Right cardiac atrium (tissue), 5 donors: ENCODE measurements around the gene PRCP. TPM values are rescaled to one million over a fixed set of nuclear protein-coding genes. Genes with fewer than 3 reads are reported as not detected.
A peak's percentile ranks its signal among the peaks of the same experiment; 100 is the strongest.

ENCODE experiments used
- ATAC-seq, 2 donors: fragments of 200-7000 bp; cut with Tn5 transposase; one replicate each; pipeline versions ENCODE4 v1.8.0 to v1.9.1; 2020; ENCODE audit warnings: moderate library complexity in 2 of 2, mild to moderate bottlenecking in 1 of 2
- DNase-seq, 3 donors: peaks; one replicate each; pipeline ENCODE4 v3.0.0-alpha.2; 2020
- H3K27ac ChIP-seq: one replicate; pipeline ENCODE4 v1.5.1; 2013; ENCODE audit warnings: mild to moderate bottlenecking, low read length, control low read depth, moderate library complexity
- H3K27me3 ChIP-seq: one replicate; pipeline ENCODE4 v1.6.1; 2013; ENCODE audit not compliant: control insufficient read depth, insufficient read depth
- H3K4me1 ChIP-seq: one replicate; pipeline ENCODE4 v1.6.1; 2013; ENCODE audit warnings: low read length; ENCODE audit not compliant: control insufficient read depth, insufficient read depth
- H3K4me3 ChIP-seq: one replicate; pipeline ENCODE4 v1.5.1; 2013; ENCODE audit warnings: low read length, control low read depth
- H3K9me3 ChIP-seq: one replicate; pipeline ENCODE4 v1.6.1; 2013; ENCODE audit warnings: low read length; ENCODE audit not compliant: control insufficient read depth
- WGBS: extraction: QIAGEN DNeasy Blood & Tissue Kit; methylation state at CpG from one replicate; pipeline ENCODE4 v1.1.7; 2013; 5-methylcytosine and 5-hydroxymethylcytosine counted together
- intact Hi-C, 4 donors: fragments of 100-400 bp; cut with DNase I; formaldehyde crosslinking; loops; one replicate each; pipeline versions ENCODE4 v1.11.0 to v1.14.0; 2022 to 2023
- polyA plus RNA-seq: library from polyadenylated mRNA; stranded (reverse); fragments of 200-250 nt; gene quantifications from one replicate; pipeline ENCODE4 v1.2.3, GENCODE V29; 2013
- total RNA-seq, 4 donors: library from RNA; stranded (reverse); fragmentation: NEBNext Ultra II Directional; extraction: Animal tissue kit (Norgen Biotek cat#: 25700); gene quantifications; one replicate each; pipeline ENCODE4 v1.2.1, GENCODE V29; 2021
- donor health status: healthy with polysubstance abuse.
- donor health status: DM: no; HTN: yes; CAD: no.
- donor health status: DM: no; HTN: no; CAD: no.
- donor health status: DM: no; HTN: yes; CAD: no; lungs with severe emphysema.
- donor health status: DM: yes; HTN: yes; CAD: no.

The PRCP gene
- total and polyA plus RNA-seq, 5 donors, result 69.1 to 100 (median 84.3) TPM

GRCh38 chr11:82896183-82896582 lies 4.0 kb downstream of the PRCP start:
- intact Hi-C loops, result no loop called here
- Histone ChIP-seq H3K27ac (no peak overlapping the region), H3K4me1 (peaks cover 4% of the 10 kb centered on the region), H3K9me3 (no peaks in the 10 kb centered on the region), H3K27me3 (no peaks in the 10 kb centered on the region), H3K4me3 (no peak overlapping the region)
- no peak for ATAC-seq
- WGBS, result 92% methylated on average over 6 of the region's 6 CpGs
- DNase-seq, result no peak

- Histone ChIP-seq H3K9me3 (no peaks in the 10 kb centered on the region), H3K27me3 (no peaks in the 10 kb centered on the region), H3K27ac (no peak overlapping the region), H3K4me1 (peaks cover 4% of the 10 kb centered on the region), H3K4me3 (no peak overlapping the region)
- ATAC-seq (no peak), DNase-seq (no peak)
- intact Hi-C loops, result no loop called here
Measured at GRCh38 chr11:82895437-82896091, 4.7 kb downstream of the PRCP start.

GRCh38 chr11:82892611-82893169 lies 7.5 kb downstream of the PRCP start:
- WGBS, result 91% methylated on average over 2 of the region's 2 CpGs
- no peak overlapping the region for H3K27ac ChIP-seq
- no peak overlapping the region for H3K4me3 ChIP-seq
- no peaks in the 10 kb centered on the region for H3K9me3 ChIP-seq
- intact Hi-C loops, result no loop called here
- ATAC-seq (no peak), DNase-seq (no peak)
- no peaks in the 10 kb centered on the region for H3K27me3 ChIP-seq
- H3K4me1 ChIP-seq, result peaks cover 4% of the 10 kb centered on the region

- Histone ChIP-seq H3K4me1 (peaks cover 4% of the 10 kb centered on the region), H3K4me3 (no peak overlapping the region), H3K27ac (no peak overlapping the region), H3K9me3 (no peaks in the 10 kb centered on the region), H3K27me3 (no peaks in the 10 kb centered on the region)
- DNase-seq (no peak), ATAC-seq (no peak)
- intact Hi-C loops, result no loop called here
Measured at GRCh38 chr11:82890936-82891335, 9.3 kb downstream of the PRCP start.

DNA sequence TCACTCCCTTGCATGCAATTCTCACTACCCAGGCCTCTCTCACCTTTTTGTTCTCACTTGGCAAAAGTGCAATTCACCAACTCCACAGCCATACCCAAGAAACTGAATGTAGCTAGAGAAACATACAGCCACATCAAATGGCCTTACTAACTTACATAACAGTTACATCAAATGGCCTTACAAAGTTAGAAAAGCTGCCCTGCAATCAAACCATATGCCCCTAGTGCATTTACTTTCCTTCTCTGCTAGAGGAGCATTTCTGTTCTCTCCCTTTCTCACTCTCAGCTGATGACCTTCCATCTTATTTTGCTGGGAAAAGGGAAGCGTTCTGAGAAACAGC lies 10.3 kb downstream of the PRCP start:
- Histone ChIP-seq H3K4me3 (no peak overlapping the region), H3K27ac (peak overlapping the region; percentile 21), H3K4me1 (peaks cover 4% of the 10 kb centered on the region)

GRCh38 chr11:82889133-82890001 lies 10.9 kb downstream of the PRCP start:
- no peaks in the 10 kb centered on the region for H3K27me3 ChIP-seq
- DNase-seq (no peak), ATAC-seq (peak in 1 of 2 donors; percentile 45)
- no peak overlapping the region for H3K4me3 ChIP-seq
- intact Hi-C loops, result no loop called here
- H3K9me3 ChIP-seq, result no peaks in the 10 kb centered on the region
- WGBS, result 55% methylated on average over 6 of the region's 6 CpGs
- H3K27ac ChIP-seq, result peak overlapping the region; percentile 21
- peaks cover 4% of the 10 kb centered on the region for H3K4me1 ChIP-seq

More for the DNA sequence above, 10.3 kb downstream of the PRCP start:
- intact Hi-C loops, result no loop called here
- no peak for DNase-seq
- no peak for ATAC-seq
- Histone ChIP-seq H3K9me3 (no peaks in the 10 kb centered on the region), H3K27me3 (no peaks in the 10 kb centered on the region)
- WGBS, result 80% methylated on average over 1 of the region's 1 CpG

- no peaks in the 10 kb centered on the region for H3K9me3 ChIP-seq
- 27% methylated on average over 3 of the region's 3 CpGs for WGBS
- no peak overlapping the region for H3K4me3 ChIP-seq
- H3K4me1 ChIP-seq, result peaks cover 4% of the 10 kb centered on the region
- H3K27me3 ChIP-seq, result no peaks in the 10 kb centered on the region
- ATAC-seq (peak; percentile 82 to 97), DNase-seq (no peak)
- intact Hi-C loops, result no loop called here
- H3K27ac ChIP-seq, result no peak overlapping the region
Measured at GRCh38 chr11:82883853-82884252, 16.4 kb downstream of the PRCP start.

- no peaks in the 10 kb centered on the region for H3K27me3 ChIP-seq
- H3K27ac ChIP-seq, result no peak overlapping the region
- H3K4me1 ChIP-seq, result peaks cover 3% of the 10 kb centered on the region
- H3K9me3 ChIP-seq, result no peaks in the 10 kb centered on the region
- intact Hi-C loops, result no loop called here
- peak in 1 of 2 donors; percentile 17 for ATAC-seq
- no peak overlapping the region for H3K4me3 ChIP-seq
- WGBS, result 92% methylated on average over 4 of the region's 4 CpGs
- DNase-seq, result no peak
Measured at GRCh38 chr11:82874646-82875523, 25.3 kb downstream of the PRCP start.

- DNase-seq (no peak), ATAC-seq (peak; percentile 71 to 87)
- intact Hi-C loops, result no loop called here
- H3K4me1 ChIP-seq, result peaks cover 3% of the 10 kb centered on the region
- no peak overlapping the region for H3K4me3 ChIP-seq
- 46% methylated on average over 5 of the region's 5 CpGs for WGBS
- no peak overlapping the region for H3K27ac ChIP-seq
- H3K27me3 ChIP-seq, result no peaks in the 10 kb centered on the region
- no peaks in the 10 kb centered on the region for H3K9me3 ChIP-seq
Measured at GRCh38 chr11:82873919-82874333, 26.3 kb downstream of the PRCP start.

- no peaks in the 10 kb centered on the region for H3K9me3 ChIP-seq
- no peaks in the 10 kb centered on the region for H3K27me3 ChIP-seq
- no peak overlapping the region for H3K4me3 ChIP-seq
- intact Hi-C loops, result no loop called here
- H3K4me1 ChIP-seq, result peaks cover 5% of the 10 kb centered on the region
- no peak overlapping the region for H3K27ac ChIP-seq
- ATAC-seq (no peak), DNase-seq (no peak)
- 72% methylated on average over 7 of the region's 7 CpGs for WGBS
Measured at GRCh38 chr11:82872377-82873150, 27.7 kb downstream of the PRCP start.
